HEK293 (cell line): Measurements from ENCODE around the gene DSCAML1.

ENCODE experiments used
- WT1 ChIP-seq: fragments of 450-650 bp; formaldehyde crosslinking; IDR thresholded peaks from 2 replicates; pipeline ENCODE4 v1.5.1; 2016; ENCODE audit warnings: missing biosample characterization, missing genetic modification characterization
- ZNF248 ChIP-seq: fragments of 450-650 bp; formaldehyde crosslinking; IDR thresholded peaks from 2 replicates; pipeline ENCODE4 v1.5.1; 2017; ENCODE audit warnings: missing biosample characterization, missing genetic modification characterization
- ZNF274 ChIP-seq, 2 experiments: fragments of 200-500 bp in 1 of 2; fragments of 450-650 bp in 1 of 2; sonication (Bioruptor generic) in 1 of 2; formaldehyde crosslinking in 1 of 2; IDR thresholded peaks; 2 replicates each; pipeline versions ENCODE4 v1.5.1 to v1.6.1; 2014 to 2016; ENCODE audit warnings: borderline replicate concordance in 1 of 2, inconsistent platforms in 1 of 2, low read length in 1 of 2, missing biosample characterization in 1 of 2, missing genetic modification characterization in 1 of 2
- ZNF548 ChIP-seq: fragments of 450-650 bp; formaldehyde crosslinking; IDR thresholded peaks from 2 replicates; pipeline ENCODE4 v1.5.1; 2016; ENCODE audit warnings: missing biosample characterization, missing genetic modification characterization
- TF ChIP-seq, protein P1 (sequence below): fragments of 450-650 bp; formaldehyde crosslinking; IDR thresholded peaks from 2 replicates; pipeline ENCODE4 v1.5.1; 2016; ENCODE audit warnings: missing biosample characterization, missing genetic modification characterization
- TF ChIP-seq, protein P2 (sequence below): fragments of 450-650 bp; formaldehyde crosslinking; IDR thresholded peaks from 2 replicates; pipeline ENCODE4 v1.5.1; 2016; ENCODE audit warnings: missing biosample characterization, missing genetic modification characterization
- TF ChIP-seq, protein P3 (sequence below): sonication (generic); formaldehyde crosslinking; IDR thresholded peaks from 2 replicates; pipeline ENCODE4 v1.8.1; 2022; ENCODE audit warnings: mild to moderate bottlenecking, moderate library complexity, missing genetic modification reagents
- TF ChIP-seq, protein P4 (sequence below): fragments of 450-650 bp; formaldehyde crosslinking; IDR thresholded peaks from 2 replicates; pipeline ENCODE4 v1.5.1; 2017; ENCODE audit warnings: missing biosample characterization, mild to moderate bottlenecking, missing genetic modification characterization, moderate library complexity

DNA sequence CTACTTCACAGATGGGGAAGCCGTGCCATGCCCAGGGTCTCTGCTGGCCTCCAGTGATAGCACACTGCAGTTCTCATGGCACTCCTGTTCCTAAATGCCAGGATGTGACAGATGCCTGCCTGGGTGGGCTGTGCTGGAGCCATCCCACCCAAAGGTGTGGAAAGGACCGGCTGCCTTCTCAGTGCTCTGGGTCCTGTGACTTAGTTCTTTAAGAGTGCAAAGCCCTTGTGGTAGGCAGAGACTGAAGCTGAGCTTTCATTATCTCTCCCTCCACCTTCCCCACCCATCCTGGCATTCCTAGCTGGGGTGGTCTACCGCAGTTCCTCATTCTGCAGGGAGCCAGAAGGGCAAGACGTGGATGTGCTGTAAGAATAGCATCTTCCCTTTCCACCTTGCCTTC lies 319.3 kb downstream of the DSCAML1 start:
- TF ChIP-seq, protein P1, sequence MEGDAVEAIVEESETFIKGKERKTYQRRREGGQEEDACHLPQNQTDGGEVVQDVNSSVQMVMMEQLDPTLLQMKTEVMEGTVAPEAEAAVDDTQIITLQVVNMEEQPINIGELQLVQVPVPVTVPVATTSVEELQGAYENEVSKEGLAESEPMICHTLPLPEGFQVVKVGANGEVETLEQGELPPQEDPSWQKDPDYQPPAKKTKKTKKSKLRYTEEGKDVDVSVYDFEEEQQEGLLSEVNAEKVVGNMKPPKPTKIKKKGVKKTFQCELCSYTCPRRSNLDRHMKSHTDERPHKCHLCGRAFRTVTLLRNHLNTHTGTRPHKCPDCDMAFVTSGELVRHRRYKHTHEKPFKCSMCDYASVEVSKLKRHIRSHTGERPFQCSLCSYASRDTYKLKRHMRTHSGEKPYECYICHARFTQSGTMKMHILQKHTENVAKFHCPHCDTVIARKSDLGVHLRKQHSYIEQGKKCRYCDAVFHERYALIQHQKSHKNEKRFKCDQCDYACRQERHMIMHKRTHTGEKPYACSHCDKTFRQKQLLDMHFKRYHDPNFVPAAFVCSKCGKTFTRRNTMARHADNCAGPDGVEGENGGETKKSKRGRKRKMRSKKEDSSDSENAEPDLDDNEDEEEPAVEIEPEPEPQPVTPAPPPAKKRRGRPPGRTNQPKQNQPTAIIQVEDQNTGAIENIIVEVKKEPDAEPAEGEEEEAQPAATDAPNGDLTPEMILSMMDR (tag by site-specific recombination), result no peak
- TF ChIP-seq, protein P2, sequence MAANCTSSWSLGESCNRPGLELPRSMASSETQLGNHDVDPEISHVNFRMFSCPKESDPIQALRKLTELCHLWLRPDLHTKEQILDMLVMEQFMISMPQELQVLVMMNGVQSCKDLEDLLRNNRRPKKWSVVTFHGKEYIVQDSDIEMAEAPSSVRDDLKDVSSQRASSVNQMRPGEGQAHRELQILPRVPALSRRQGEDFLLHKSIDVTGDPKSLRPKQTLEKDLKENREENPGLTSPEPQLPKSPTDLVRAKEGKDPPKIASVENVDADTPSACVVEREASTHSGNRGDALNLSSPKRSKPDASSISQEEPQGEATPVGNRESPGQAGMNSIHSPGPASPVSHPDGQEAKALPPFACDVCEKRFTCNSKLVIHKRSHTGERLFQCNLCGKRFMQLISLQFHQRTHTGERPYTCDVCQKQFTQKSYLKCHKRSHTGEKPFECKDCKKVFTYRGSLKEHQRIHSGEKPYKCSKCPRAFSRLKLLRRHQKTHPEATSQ (tag by site-specific recombination), result no peak
- TF ChIP-seq WT1 (no peak), ZNF248 (tag by site-specific recombination) (no peak), ZNF548 (tag by site-specific recombination) (no peak), ZNF274 (IDR thresholded peaks at IDR 0.05; ENCODE audit: low read length) (no peak), ZNF274 (tag by site-specific recombination; IDR thresholded peaks at IDR 0.05; ENCODE audit: borderline replicate concordance) (no peak)
- TF ChIP-seq, protein P3, sequence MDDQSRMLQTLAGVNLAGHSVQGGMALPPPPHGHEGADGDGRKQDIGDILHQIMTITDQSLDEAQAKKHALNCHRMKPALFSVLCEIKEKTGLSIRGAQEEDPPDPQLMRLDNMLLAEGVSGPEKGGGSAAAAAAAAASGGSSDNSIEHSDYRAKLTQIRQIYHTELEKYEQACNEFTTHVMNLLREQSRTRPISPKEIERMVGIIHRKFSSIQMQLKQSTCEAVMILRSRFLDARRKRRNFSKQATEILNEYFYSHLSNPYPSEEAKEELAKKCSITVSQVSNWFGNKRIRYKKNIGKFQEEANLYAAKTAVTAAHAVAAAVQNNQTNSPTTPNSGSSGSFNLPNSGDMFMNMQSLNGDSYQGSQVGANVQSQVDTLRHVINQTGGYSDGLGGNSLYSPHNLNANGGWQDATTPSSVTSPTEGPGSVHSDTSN (CRISPR knock-in tag), result no peak
- TF ChIP-seq, protein P4, sequence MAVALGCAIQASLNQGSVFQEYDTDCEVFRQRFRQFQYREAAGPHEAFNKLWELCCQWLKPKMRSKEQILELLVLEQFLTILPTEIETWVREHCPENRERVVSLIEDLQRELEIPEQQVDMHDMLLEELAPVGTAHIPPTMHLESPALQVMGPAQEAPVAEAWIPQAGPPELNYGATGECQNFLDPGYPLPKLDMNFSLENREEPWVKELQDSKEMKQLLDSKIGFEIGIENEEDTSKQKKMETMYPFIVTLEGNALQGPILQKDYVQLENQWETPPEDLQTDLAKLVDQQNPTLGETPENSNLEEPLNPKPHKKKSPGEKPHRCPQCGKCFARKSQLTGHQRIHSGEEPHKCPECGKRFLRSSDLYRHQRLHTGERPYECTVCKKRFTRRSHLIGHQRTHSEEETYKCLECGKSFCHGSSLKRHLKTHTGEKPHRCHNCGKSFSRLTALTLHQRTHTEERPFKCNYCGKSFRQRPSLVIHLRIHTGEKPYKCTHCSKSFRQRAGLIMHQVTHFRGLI (tag by site-specific recombination), result no peak
